PC-9 (cell line): ENCODE results near the gene SPP2. TPM values are rescaled to one million over a fixed set of nuclear protein-coding genes. Genes with fewer than 3 reads are reported as not detected.

Experiments
- BruUV-seq: library from RNA; stranded (reverse); fragments of 400-500 nt; replicated peaks from 2 replicates; lab custom pipeline; 2021; lab: Mats Ljungman, UMichigan
- CTCF ChIA-PET: fragments of 300-600 bp; sonication (Branson Sonifier 250); formaldehyde crosslinking; loops from one replicate; lab custom pipeline; 2022; ENCODE audit warnings: antibody characterized with exemption; lab: Charles Lee
- POLR2A ChIA-PET: fragments of 300-600 bp; sonication (Branson Sonifier 250); formaldehyde crosslinking; loops from one replicate; lab custom pipeline; 2022; ENCODE audit warnings: antibody characterized with exemption; ENCODE audit not compliant: unreplicated experiment; lab: Charles Lee
- DNase-seq, 2 experiments: peaks; one replicate each; pipeline versions ENCODE4 v3.0.0 to v3.0.0-alpha.2; 2015 to 2022; ENCODE audit warnings: mixed read lengths in 1 of 2
- H2AFZ ChIP-seq: fragments of 200-600 bp; sonication (generic); 2 replicates; pipeline ENCODE4 v1.8.1; 2017; ENCODE audit warnings: antibody characterized with exemption
- H3F3A ChIP-seq: fragments of 200-600 bp; sonication (generic); 2 replicates; pipeline ENCODE4 v1.8.1; 2017; ENCODE audit warnings: antibody characterized with exemption, mild to moderate bottlenecking, low read depth; ENCODE audit not compliant: insufficient read depth
- H3K27ac ChIP-seq: fragments of 200-600 bp; sonication (generic); 2 replicates; pipeline ENCODE4 v1.6.1; 2016; ENCODE audit warnings: mixed run types
- H3K27me3 ChIP-seq: fragments of 200-600 bp; sonication (generic); 2 replicates; pipeline ENCODE4 v1.6.1; 2016; ENCODE audit warnings: low read depth, mixed run types; ENCODE audit not compliant: insufficient read depth
- H3K36me3 ChIP-seq: fragments of 200-600 bp; sonication (generic); 2 replicates; pipeline ENCODE4 v1.6.1; 2016; ENCODE audit warnings: low read depth, mixed run types
- H3K4me1 ChIP-seq: fragments of 200-600 bp; sonication (generic); replicated peaks from 2 replicates; pipeline ENCODE4 v1.6.1; 2016; ENCODE audit warnings: mixed run types; ENCODE audit not compliant: insufficient read depth
- H3K4me2 ChIP-seq: fragments of 200-600 bp; sonication (generic); 2 replicates; pipeline ENCODE4 v1.6.1; 2017; ENCODE audit warnings: mixed run types
- H3K4me3 ChIP-seq: fragments of 200-600 bp; sonication (generic); 2 replicates; pipeline ENCODE4 v1.6.1; 2016; ENCODE audit warnings: mixed run types
- H3K79me2 ChIP-seq: fragments of 200-600 bp; sonication (generic); 2 replicates; pipeline ENCODE4 v1.6.1; 2017; ENCODE audit warnings: low read depth, mixed run types
- H3K9me2 ChIP-seq: fragments of 200-600 bp; sonication (generic); 2 replicates; pipeline ENCODE4 v1.8.1; 2017; ENCODE audit warnings: mild to moderate bottlenecking; ENCODE audit not compliant: insufficient read depth
- H3K9me3 ChIP-seq: fragments of 200-600 bp; sonication (generic); 2 replicates; pipeline ENCODE4 v1.8.1; 2016; ENCODE audit warnings: low read depth; ENCODE audit not compliant: insufficient read depth
- H4K20me1 ChIP-seq: fragments of 200-600 bp; sonication (generic); 2 replicates; pipeline ENCODE4 v1.8.1; 2017; ENCODE audit not compliant: insufficient read depth
- CTCF ChIP-seq: fragments of 200-600 bp; sonication (generic); conservative IDR thresholded peaks from 2 replicates; pipeline ENCODE4 v1.6.1; 2017; ENCODE audit warnings: mixed run types, antibody characterized with exemption, mild to moderate bottlenecking, moderate library complexity
- EZH2 ChIP-seq: fragments of 200-600 bp; sonication (generic); IDR thresholded peaks from 2 replicates; pipeline ENCODE4 v1.8.0; 2017; ENCODE audit warnings: antibody characterized with exemption, low read depth
- intact Hi-C: fragments of 100-400 bp; cut with micrococcal nuclease; formaldehyde crosslinking; loops from one replicate; pipeline ENCODE4 v1.10.0; 2022; ENCODE audit not compliant: unreplicated experiment
- total RNA-seq: library from RNA; stranded (reverse); gene quantifications from 2 replicates; pipeline ENCODE4 v1.2.3, GENCODE V29; 2021

The SPP2 gene
- total RNA-seq, 1 experiment from 2014 or later: not detected

DNA sequence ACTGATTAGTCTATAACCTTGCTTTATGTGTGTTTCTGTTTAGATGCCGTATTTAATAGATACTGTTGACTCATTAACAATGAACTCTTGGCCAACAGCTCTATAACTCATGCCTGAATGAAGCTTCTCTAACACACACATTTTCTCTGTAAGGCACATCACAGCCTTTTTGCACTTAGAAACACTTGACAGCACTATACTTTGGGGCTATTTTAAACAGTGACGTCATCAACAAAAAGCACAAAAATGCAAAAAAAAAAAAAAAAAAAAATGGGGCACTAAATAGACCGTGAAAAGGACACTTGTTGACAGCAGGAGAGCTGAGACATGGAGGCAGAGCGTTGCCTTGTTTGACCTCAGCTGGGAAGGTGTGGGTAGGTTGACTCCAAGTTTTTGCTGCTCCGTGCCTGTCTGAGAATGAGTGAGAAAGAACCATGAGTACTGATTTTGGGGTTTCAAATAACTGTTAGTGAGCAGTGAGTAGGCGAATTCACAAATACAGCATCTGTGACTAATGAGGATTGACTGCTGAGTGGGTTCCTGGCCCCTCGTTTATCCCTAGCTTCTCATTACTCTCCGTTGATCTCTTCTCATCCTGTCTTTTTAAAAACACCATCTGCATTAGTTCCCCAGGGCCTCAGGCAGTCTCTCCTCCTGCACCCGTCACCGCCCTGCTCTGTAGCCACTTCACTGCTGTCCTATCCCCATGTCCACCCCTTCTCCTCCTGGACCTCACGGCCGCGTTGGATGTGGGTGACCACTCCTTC, 24.4 kb downstream of the SPP2 start:
- Histone ChIP-seq H3K36me3 (no peaks in the 10 kb centered on the region), H2AFZ (no peak overlapping the region), H3K4me1 (no peaks in the 10 kb centered on the region), H3K9me3 (no peaks in the 10 kb centered on the region), H3K27me3 (no peaks in the 10 kb centered on the region), H3K4me3 (no peak overlapping the region), H4K20me1 (no peaks in the 10 kb centered on the region), H3F3A (no peaks in the 10 kb centered on the region), H3K27ac (no peak overlapping the region), H3K4me2 (no peak overlapping the region), H3K79me2 (no peaks in the 10 kb centered on the region), H3K9me2 (peaks cover 3% of the 10 kb centered on the region; the same call in 1 of the 2 replicates)
- POLR2A ChIA-PET: interaction anchor here (0.7 kb wide), 1 partner anchor 921 kb away, joined by 17 read pairs; no protein-coding TSS in a partner anchor
- TF ChIP-seq CTCF (no peak), EZH2 (no peak)
- intact Hi-C loops: no loop called here
- no TSS peak for BruUV-seq
- CTCF ChIA-PET: no interaction called here
- no peak for DNase-seq

GRCh38 chr2:234075518-234075915, 25.0 kb downstream of the SPP2 start:
- no peak for DNase-seq
- BruUV-seq: no TSS peak
- CTCF ChIA-PET: no interaction called here
- peaks cover 3% of the 10 kb centered on the region; the same call in 1 of the 2 replicates for H3K9me2 ChIP-seq
- TF ChIP-seq CTCF: no peak
- no peak for TF ChIP-seq EZH2
- no peaks in the 10 kb centered on the region for H3K27me3 ChIP-seq
- POLR2A ChIA-PET: interaction anchor here (0.6 to 0.7 kb wide), 2 partner anchors 921 to 1540 kb away, joined by 9 to 17 read pairs; no protein-coding TSS in a partner anchor
- no peak overlapping the region for H2AFZ ChIP-seq
- H3K4me3 ChIP-seq: no peak overlapping the region
- intact Hi-C loops: no loop called here
- H3K27ac ChIP-seq: no peak overlapping the region
- H3K4me1 ChIP-seq: no peaks in the 10 kb centered on the region
- no peak overlapping the region for H3K4me2 ChIP-seq
- H3K79me2 ChIP-seq: no peaks in the 10 kb centered on the region
- no peaks in the 10 kb centered on the region for H3F3A ChIP-seq
- no peaks in the 10 kb centered on the region for H3K36me3 ChIP-seq
- H4K20me1 ChIP-seq: no peaks in the 10 kb centered on the region
- H3K9me3 ChIP-seq: no peaks in the 10 kb centered on the region

- Histone ChIP-seq H3K9me3 (no peaks in the 10 kb centered on the region), H3K4me2 (no peak overlapping the region), H2AFZ (no peak overlapping the region), H3K27ac (no peak overlapping the region), H3K36me3 (no peaks in the 10 kb centered on the region), H4K20me1 (no peaks in the 10 kb centered on the region), H3K27me3 (no peaks in the 10 kb centered on the region), H3F3A (no peaks in the 10 kb centered on the region), H3K4me1 (no peaks in the 10 kb centered on the region), H3K79me2 (no peaks in the 10 kb centered on the region), H3K9me2 (peaks cover 3% of the 10 kb centered on the region; the same call in 1 of the 2 replicates), H3K4me3 (no peak overlapping the region)
- no TSS peak for BruUV-seq
- ChIA-PET CTCF (no interaction called here), POLR2A (interaction anchor here (0.6 kb wide), 2 partner anchors 76 to 1540 kb away, joined by 3 to 9 read pairs; no protein-coding TSS in a partner anchor)
- intact Hi-C loops: no loop called here
- no peak for TF ChIP-seq CTCF
- no peak for DNase-seq
Measured at GRCh38 chr2:234075947-234076346, 25.4 kb downstream of the SPP2 start.
